Esophagus squamous epithelium (tissue), 5 donors: ENCODE results near the gene PRPF38A. TPM values are rescaled to one million over a fixed set of nuclear protein-coding genes. Genes with fewer than 3 reads are reported as not detected.

Experiments used
- DNase-seq: peaks from one replicate; lab custom pipeline; 2025; lab: John Stamatoyannopoulos, UW
- H3K27ac ChIP-seq, 4 donors: fragments of 200-600 bp; sonication (generic); one replicate each; pipeline ENCODE4 v1.5.1; 2016 to 2019; ENCODE audit warnings: mild to moderate bottlenecking in 1 of 4
- H3K27me3 ChIP-seq, 4 donors: fragments of 200-600 bp; sonication (generic); 1 replicate in 3 of 4; 2 replicates in 1 of 4; pipeline versions ENCODE4 v1.5.1 to v1.6.0; 2017 to 2021; ENCODE audit warnings: antibody characterized with exemption in 1 of 4
- H3K36me3 ChIP-seq, 3 donors: fragments of 200-600 bp; sonication (generic); one replicate each; pipeline ENCODE4 v1.5.1; 2016 to 2019
- H3K4me1 ChIP-seq, 3 donors: fragments of 200-600 bp; sonication (generic); one replicate each; pipeline ENCODE4 v1.5.1; 2017 to 2019
- H3K4me3 ChIP-seq, 4 donors: fragments of 200-600 bp; sonication (generic); 1 replicate in 3 of 4; 2 replicates in 1 of 4; pipeline ENCODE4 v1.5.1; 2016 to 2019; ENCODE audit warnings: mild to moderate bottlenecking in 2 of 4, moderate library complexity in 1 of 4
- H3K9me3 ChIP-seq, 3 donors: fragments of 200-600 bp; sonication (generic); one replicate each; pipeline ENCODE4 v1.5.1; 2016 to 2019
- CTCF ChIP-seq, 6 experiments: fragments of 450-650 bp in 4 of 6; fragments of 200-600 bp in 2 of 6; sonication (generic) in 2 of 6; IDR thresholded peaks; one replicate each; pipeline ENCODE4 v1.5.1; 2016 to 2019; ENCODE audit warnings: antibody characterized with exemption in 6 of 6, mild to moderate bottlenecking in 4 of 6, moderate library complexity in 4 of 6
- POLR2A ChIP-seq, 4 donors: fragments of 450-650 bp; IDR thresholded peaks; one replicate each; pipeline ENCODE4 v1.6.1; 2017; ENCODE audit warnings: antibody characterized with exemption in 4 of 4, mild to moderate bottlenecking in 4 of 4, moderate library complexity in 3 of 4
- WGBS, 2 donors: methylation state at CpG; one replicate each; pipeline ENCODE4 v1.1.5; 2018; 5-methylcytosine and 5-hydroxymethylcytosine counted together
- intact Hi-C: fragments of 100-400 bp; cut with DNase I; formaldehyde crosslinking; loops from one replicate; pipeline ENCODE4 v1.15.0; 2022
- total RNA-seq, 4 donors: library from RNA; depleted of rRNA; stranded (reverse); fragments of >200 nt; gene quantifications; one replicate each; pipeline ENCODE4 v1.1.0, GENCODE V29; 2016
- donor health status: DM: yes; HTN: yes; CAD: no.

Gene PRPF38A
- total RNA-seq, 4 donors from 2014 or later: 9.6 to 18.1 (median 14.6) TPM

- H3K27me3 ChIP-seq: no peaks in the 10 kb centered on the region
- intact Hi-C loops: no loop called here
- peaks cover 0 to 24% (median 0%) of the 10 kb centered on the region in 3 donors for H3K36me3 ChIP-seq
- no peak overlapping the region for H3K27ac ChIP-seq
- 93 to 96% methylated on average over 3 of the region's 3 CpGs for WGBS, 2 donors
- H3K4me1 ChIP-seq: peaks cover 0 to 7% (median 0%) of the 10 kb centered on the region in 3 donors
- no peaks in the 10 kb centered on the region for H3K9me3 ChIP-seq
- TF ChIP-seq CTCF (IDR thresholded peaks at IDR 0.05) (no peak), POLR2A (IDR thresholded peaks at IDR 0.05) (no peak)
- no peak for DNase-seq
- H3K4me3 ChIP-seq: no peak overlapping the region
Measured at GRCh38 chr1:52385376-52385775, 19.0 kb upstream of the PRPF38A start.

GRCh38 chr1:52386458-52386857 lies 17.9 kb upstream of the PRPF38A start:
- DNase-seq: no peak
- TF ChIP-seq POLR2A (IDR thresholded peaks at IDR 0.05): no peak
- no peak for TF ChIP-seq CTCF (IDR thresholded peaks at IDR 0.05)
- Histone ChIP-seq H3K27ac (peak overlapping the region in 2 of 4 donors; percentile 16 to 34), H3K9me3 (no peaks in the 10 kb centered on the region), H3K4me1 (peaks cover 0 to 7% (median 0%) of the 10 kb centered on the region in 3 donors), H3K4me3 (no peak overlapping the region), H3K27me3 (no peaks in the 10 kb centered on the region), H3K36me3 (peaks cover 0 to 24% (median 0%) of the 10 kb centered on the region in 3 donors)
- 27 to 46% methylated on average over 2 to 5 of the region's 5 CpGs for WGBS, 2 donors
- intact Hi-C loops: no loop called here

- WGBS, 2 donors: 88 to 93% methylated on average over 5 of the region's 5 CpGs
- no peaks in the 10 kb centered on the region for H3K9me3 ChIP-seq
- H3K27ac ChIP-seq: no peak overlapping the region
- no peaks in the 10 kb centered on the region for H3K4me1 ChIP-seq
- TF ChIP-seq CTCF (IDR thresholded peaks at IDR 0.05) (no peak), POLR2A (IDR thresholded peaks at IDR 0.05) (no peak)
- intact Hi-C loops: no loop called here
- no peak for DNase-seq
- H3K4me3 ChIP-seq: no peak overlapping the region
- peaks cover 0 to 13% (median 0%) of the 10 kb centered on the region in 3 donors for H3K36me3 ChIP-seq
- no peaks in the 10 kb centered on the region for H3K27me3 ChIP-seq
Measured at GRCh38 chr1:52393174-52393573, 11.2 kb upstream of the PRPF38A start.

- Histone ChIP-seq H3K27ac (no peak overlapping the region), H3K4me1 (peaks cover 4 to 15% (median 5%) of the 10 kb centered on the region in 3 donors), H3K9me3 (no peaks in the 10 kb centered on the region), H3K27me3 (no peaks in the 10 kb centered on the region), H3K36me3 (peaks cover 0 to 10% (median 0%) of the 10 kb centered on the region in 3 donors), H3K4me3 (no peak overlapping the region)
- intact Hi-C loops: no loop called here
- no peak for DNase-seq
- TF ChIP-seq POLR2A (IDR thresholded peaks at IDR 0.05) (no peak), CTCF (IDR thresholded peaks at IDR 0.05) (no peak)
- WGBS, 2 donors: 91 to 92% methylated on average over 3 of the region's 3 CpGs
Measured at GRCh38 chr1:52399629-52400028, 4.8 kb upstream of the PRPF38A start.

- TF ChIP-seq CTCF (IDR thresholded peaks at IDR 0.05) (no peak), POLR2A (IDR thresholded peaks at IDR 0.05) (no peak)
- 81 to 85% methylated on average over 6 of the region's 6 CpGs for WGBS, 2 donors
- no peak overlapping the region for H3K27ac ChIP-seq
- H3K36me3 ChIP-seq: peaks cover 0 to 10% (median 0%) of the 10 kb centered on the region in 3 donors
- no peak overlapping the region for H3K4me3 ChIP-seq
- no peaks in the 10 kb centered on the region for H3K27me3 ChIP-seq
- intact Hi-C loops: no loop called here
- no peaks in the 10 kb centered on the region for H3K9me3 ChIP-seq
- DNase-seq: no peak
- peaks cover 4 to 17% (median 6%) of the 10 kb centered on the region in 3 donors for H3K4me1 ChIP-seq
Measured at GRCh38 chr1:52400131-52400530, 4.3 kb upstream of the PRPF38A start.
